Activated CD4-positive, alpha-beta T cell treated with anti-CD3 and anti-CD28 coated beads, Interleukin-2, amount 10 ng/mL, durations not matched to agents 7 days and 5 days (primary cell): Measurements from ENCODE around the gene CFAP70. TPM values are rescaled to one million over a fixed set of nuclear protein-coding genes. Genes with fewer than 3 reads are reported as not detected.

Source experiments
- CTCF ChIA-PET: fragments of 350-600 bp; sonication (Branson Sonifier 250); formaldehyde crosslinking; loops from one replicate; lab custom pipeline; 2021; ENCODE audit warnings: antibody characterized with exemption; lab: Charles Lee
- POLR2A ChIA-PET: fragments of 350-600 bp; sonication (Branson Sonifier 250); formaldehyde crosslinking; loops from one replicate; lab custom pipeline; 2021; ENCODE audit warnings: antibody characterized with exemption; lab: Charles Lee
- DNase-seq: peaks from one replicate; pipeline ENCODE4 v3.0.0-alpha.2; 2020
- H3K27ac Mint-ChIP-seq: one replicate; pipeline ENCODE4 v1.8.0; 2021; ENCODE audit warnings: mild to moderate bottlenecking, moderate library complexity, mixed read lengths
- H3K27me3 Mint-ChIP-seq: one replicate; pipeline ENCODE4 v1.8.0; 2021; ENCODE audit warnings: mixed read lengths
- H3K36me3 Mint-ChIP-seq: one replicate; pipeline ENCODE4 v1.8.0; 2021; ENCODE audit warnings: low read depth, mixed read lengths
- H3K4me1 Mint-ChIP-seq: one replicate; pipeline ENCODE4 v1.8.0; 2021; ENCODE audit warnings: mixed read lengths
- H3K4me3 Mint-ChIP-seq: one replicate; pipeline ENCODE4 v1.8.0; 2021; ENCODE audit warnings: mild to moderate bottlenecking, moderate library complexity, mixed read lengths
- H3K9me3 Mint-ChIP-seq: one replicate; pipeline ENCODE4 v1.8.0; 2021; ENCODE audit warnings: mixed read lengths
- total RNA-seq, 2 experiments: library from RNA; stranded (reverse); gene quantifications; one replicate each; pipeline ENCODE4 v1.2.3, GENCODE V29; 2021

CFAP70 gene
- total RNA-seq, 2 experiments from 2014 or later: 0.57 to 0.75 TPM

DNA sequence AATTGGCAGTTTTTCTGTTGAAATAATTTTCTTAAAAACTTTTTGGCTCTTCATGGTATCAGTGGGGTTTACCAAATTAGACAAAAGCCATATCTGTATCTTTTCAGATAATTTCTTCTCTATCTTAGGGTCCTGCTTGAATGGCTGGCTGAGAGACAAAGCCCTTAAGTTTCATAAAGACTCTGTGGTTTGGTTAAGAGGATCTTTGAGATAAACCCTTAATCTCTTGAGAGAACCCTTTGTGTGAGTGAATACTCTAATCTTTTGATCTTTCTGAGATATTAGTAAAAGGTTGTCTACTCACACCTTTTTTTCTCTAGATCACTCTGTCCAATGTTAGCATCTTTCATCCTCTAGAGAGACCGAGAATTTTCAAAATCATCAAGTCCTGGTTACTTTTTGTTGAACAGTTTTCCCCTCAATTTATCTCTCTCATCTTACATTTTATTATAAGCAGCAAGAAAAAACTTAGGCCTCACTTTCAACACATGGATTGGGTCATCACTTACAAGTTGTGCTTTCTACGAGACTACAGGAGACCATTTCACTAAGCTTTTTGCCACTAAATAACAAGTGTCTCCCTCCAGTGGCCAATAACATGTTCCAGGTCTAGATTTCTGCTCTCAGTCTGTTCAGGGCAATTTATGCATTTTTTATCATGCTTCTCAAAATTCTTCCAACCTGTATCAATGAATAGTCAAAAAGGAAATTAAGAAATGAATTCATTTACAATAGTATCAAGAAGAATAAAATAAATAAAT lies 140.1 kb downstream of the CFAP70 start:
- Mint-ChIP-seq H3K4me3 (no peak overlapping the region), H3K36me3 (peaks cover 45% of the 10 kb centered on the region), H3K27ac (no peak overlapping the region), H3K9me3 (peaks cover 6% of the 10 kb centered on the region), H3K27me3 (no peaks in the 10 kb centered on the region), H3K4me1 (no peaks in the 10 kb centered on the region)
- POLR2A ChIA-PET: no interaction called here
- no peak for DNase-seq
- CTCF ChIA-PET: no interaction called here

DNA sequence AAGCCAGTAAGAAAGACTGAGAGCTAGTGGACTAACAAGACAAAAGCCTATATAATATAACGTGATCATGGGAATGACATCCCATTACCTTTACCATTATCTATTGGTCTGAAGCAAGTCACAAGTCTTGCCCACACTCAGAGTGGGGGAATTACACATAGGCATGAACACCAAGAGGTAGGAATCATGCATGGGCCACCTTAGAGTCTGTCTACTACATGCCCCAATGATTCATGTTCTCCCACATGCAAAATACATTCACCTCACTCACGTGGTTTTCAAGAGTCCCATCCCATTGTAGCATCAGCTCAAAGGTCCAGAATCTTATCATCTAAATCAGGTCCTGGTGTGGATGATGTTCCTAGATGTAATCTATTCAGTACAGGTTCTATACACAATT lies 141.0 kb downstream of the CFAP70 start:
- Mint-ChIP-seq H3K4me1 (no peaks in the 10 kb centered on the region), H3K9me3 (peaks cover 6% of the 10 kb centered on the region), H3K27ac (no peak overlapping the region), H3K36me3 (peaks cover 45% of the 10 kb centered on the region), H3K27me3 (no peaks in the 10 kb centered on the region), H3K4me3 (no peak overlapping the region)
- ChIA-PET CTCF (interaction anchor here (0.6 kb wide), 1 partner anchor 60 kb away, joined by 3 read pairs; no protein-coding TSS in a partner anchor), POLR2A (no interaction called here)
- DNase-seq: no peak

GRCh38 chr10:73215749-73216148 lies 142.9 kb downstream of the CFAP70 start:
- ChIA-PET CTCF (no interaction called here), POLR2A (no interaction called here)
- H3K4me3 Mint-ChIP-seq: no peak overlapping the region
- H3K36me3 Mint-ChIP-seq: peaks cover 48% of the 10 kb centered on the region
- H3K4me1 Mint-ChIP-seq: no peaks in the 10 kb centered on the region
- peaks cover 6% of the 10 kb centered on the region for H3K9me3 Mint-ChIP-seq
- H3K27ac Mint-ChIP-seq: no peak overlapping the region
- no peaks in the 10 kb centered on the region for H3K27me3 Mint-ChIP-seq
- DNase-seq: no peak

DNA sequence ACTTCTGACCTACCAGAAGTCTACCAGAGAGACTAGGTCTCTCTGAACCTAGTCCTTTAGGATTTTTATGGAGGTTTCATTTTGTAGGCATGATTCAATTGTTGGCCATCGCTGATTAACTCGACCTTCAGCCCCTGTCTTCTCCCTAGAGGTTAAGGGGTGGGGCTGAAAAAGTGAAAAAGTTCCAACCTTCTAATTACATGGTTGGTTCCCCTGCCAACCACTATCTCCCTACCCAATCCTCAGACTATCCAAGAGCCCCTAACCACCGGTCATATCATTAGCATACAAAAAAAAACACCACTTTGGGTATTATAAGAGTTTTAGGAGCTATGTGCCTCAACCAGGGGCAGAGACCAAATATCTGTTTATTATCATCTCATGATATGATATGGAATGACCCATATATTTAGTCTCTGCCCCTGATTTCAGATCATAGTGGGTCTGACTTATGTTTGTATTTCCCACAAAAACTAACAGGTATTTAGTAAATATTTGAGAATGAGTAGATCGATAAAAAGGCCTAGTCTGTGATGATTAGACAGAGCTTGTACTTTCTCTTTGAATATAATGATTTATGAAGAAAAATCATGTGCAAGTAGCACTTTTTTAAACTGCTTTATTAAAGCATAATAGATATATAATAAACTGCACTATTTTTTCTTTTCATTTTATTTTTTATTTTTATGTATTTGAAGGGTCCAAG lies 147.4 kb downstream of the CFAP70 start:
- no peak overlapping the region for H3K4me3 Mint-ChIP-seq
- H3K4me1 Mint-ChIP-seq: no peaks in the 10 kb centered on the region
- peaks cover 3% of the 10 kb centered on the region for H3K9me3 Mint-ChIP-seq
- POLR2A ChIA-PET: no interaction called here
- no peaks in the 10 kb centered on the region for H3K27me3 Mint-ChIP-seq
- DNase-seq: no peak
- H3K36me3 Mint-ChIP-seq: peaks cover 24% of the 10 kb centered on the region
- no peak overlapping the region for H3K27ac Mint-ChIP-seq
- CTCF ChIA-PET: no interaction called here

DNA sequence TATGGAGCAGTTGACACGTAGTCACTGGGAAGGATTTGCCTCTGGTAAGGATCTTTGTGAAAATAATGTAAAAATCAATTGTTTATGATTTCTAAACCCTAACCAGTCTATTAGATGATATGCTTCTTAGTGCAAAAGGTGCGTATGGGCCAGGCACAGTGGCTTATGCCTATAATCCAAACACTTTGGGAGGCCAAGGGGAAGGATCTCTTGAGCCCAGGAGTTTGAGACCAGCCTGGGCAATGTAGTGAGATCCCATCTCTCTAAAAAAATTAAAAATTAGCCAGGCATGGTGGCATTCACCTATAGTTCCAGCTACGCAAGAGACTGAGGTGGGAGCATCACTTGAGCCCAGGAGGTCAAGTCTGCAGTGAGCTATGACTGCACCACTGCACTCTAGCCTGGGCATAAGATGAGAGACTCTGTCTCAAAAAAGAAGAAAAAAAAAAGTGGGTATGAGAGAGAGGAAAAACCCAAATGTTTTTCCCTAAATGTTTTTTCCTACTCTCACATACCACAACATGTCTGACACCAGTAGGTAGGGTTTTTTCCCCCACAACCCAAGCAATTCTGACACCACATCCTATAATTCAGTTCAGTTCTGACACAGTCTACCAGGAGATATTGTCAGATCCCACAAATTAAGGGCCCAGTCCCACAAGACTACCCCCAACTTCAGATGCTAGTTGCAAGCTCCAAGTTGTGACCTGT lies 148.1 kb downstream of the CFAP70 start:
- POLR2A ChIA-PET: no interaction called here
- no peak overlapping the region for H3K27ac Mint-ChIP-seq

GRCh38 chr10:73209705-73210104 lies 149.0 kb downstream of the CFAP70 start:
- H3K27ac Mint-ChIP-seq: no peak overlapping the region
- peaks cover 19% of the 10 kb centered on the region for H3K36me3 Mint-ChIP-seq
- H3K9me3 Mint-ChIP-seq: no peaks in the 10 kb centered on the region
- ChIA-PET POLR2A (no interaction called here), CTCF (interaction anchor here (0.6 to 0.7 kb wide), 3 partner anchors 276 to 1133 kb away, joined by 3 read pairs; no protein-coding TSS in a partner anchor)
- no peaks in the 10 kb centered on the region for H3K27me3 Mint-ChIP-seq
- H3K4me3 Mint-ChIP-seq: no peak overlapping the region
- no peak for DNase-seq
- no peaks in the 10 kb centered on the region for H3K4me1 Mint-ChIP-seq

More for the DNA sequence above, 148.1 kb downstream of the CFAP70 start:
- H3K9me3 Mint-ChIP-seq: no peaks in the 10 kb centered on the region
- CTCF ChIA-PET: no interaction called here
- H3K27me3 Mint-ChIP-seq: no peaks in the 10 kb centered on the region
- no peak for DNase-seq
- H3K4me3 Mint-ChIP-seq: no peak overlapping the region
- no peaks in the 10 kb centered on the region for H3K4me1 Mint-ChIP-seq
- peaks cover 21% of the 10 kb centered on the region for H3K36me3 Mint-ChIP-seq

- Mint-ChIP-seq H3K27me3 (no peaks in the 10 kb centered on the region), H3K27ac (no peak overlapping the region), H3K9me3 (no peaks in the 10 kb centered on the region), H3K4me3 (no peak overlapping the region), H3K4me1 (no peaks in the 10 kb centered on the region), H3K36me3 (peaks cover 8% of the 10 kb centered on the region)
- DNase-seq: no peak
- ChIA-PET POLR2A (interaction anchor here (0.5 kb wide), 1 partner anchor 1309 kb away, joined by 3 read pairs; no protein-coding TSS in a partner anchor), CTCF (interaction anchor here (0.6 to 0.9 kb wide), 2 partner anchors 26 kb away, joined by 3 read pairs; no protein-coding TSS in a partner anchor)
Measured at GRCh38 chr10:73207883-73208282, 150.8 kb downstream of the CFAP70 start.

- H3K27me3 Mint-ChIP-seq: no peaks in the 10 kb centered on the region
- H3K4me1 Mint-ChIP-seq: no peaks in the 10 kb centered on the region
- POLR2A ChIA-PET: no interaction called here
Measured at GRCh38 chr10:73206385-73206784, 152.3 kb downstream of the CFAP70 start.

GRCh38 chr10:73205890-73206289 lies 152.8 kb downstream of the CFAP70 start:
- no peak overlapping the region for H3K4me3 Mint-ChIP-seq
- CTCF ChIA-PET: no interaction called here
- H3K27me3 Mint-ChIP-seq: no peaks in the 10 kb centered on the region
- no peaks in the 10 kb centered on the region for H3K9me3 Mint-ChIP-seq
- no peak overlapping the region for H3K27ac Mint-ChIP-seq
- POLR2A ChIA-PET: no interaction called here
- no peak for DNase-seq
- no peaks in the 10 kb centered on the region for H3K4me1 Mint-ChIP-seq
- peaks cover 5% of the 10 kb centered on the region for H3K36me3 Mint-ChIP-seq

More at GRCh38 chr10:73206385-73206784, 152.3 kb downstream of the CFAP70 start:
- Mint-ChIP-seq H3K36me3 (peaks cover 8% of the 10 kb centered on the region), H3K9me3 (no peaks in the 10 kb centered on the region), H3K27ac (no peak overlapping the region), H3K4me3 (no peak overlapping the region)
- CTCF ChIA-PET: no interaction called here
- DNase-seq: no peak

DNA sequence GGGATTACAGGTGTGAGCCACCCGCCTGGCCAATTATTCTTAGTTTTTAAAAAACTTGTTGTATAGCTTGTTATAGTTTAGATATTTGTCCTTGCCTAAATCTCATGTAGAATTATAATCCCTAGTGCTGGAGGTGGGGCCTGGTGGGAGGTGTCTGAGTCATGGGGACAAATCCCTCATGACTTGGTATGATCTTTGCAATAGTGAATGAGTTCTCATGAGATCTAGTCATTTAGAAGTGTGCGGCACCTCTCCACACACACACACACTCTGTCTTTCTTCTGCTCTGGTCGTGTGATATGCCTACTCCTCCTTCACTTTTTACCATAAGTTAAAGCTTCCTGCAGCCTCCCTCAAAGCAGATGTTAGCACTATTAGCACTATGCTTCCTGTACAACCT lies 153.6 kb downstream of the CFAP70 start:
- POLR2A ChIA-PET: no interaction called here
- no peak overlapping the region for H3K27ac Mint-ChIP-seq
- H3K36me3 Mint-ChIP-seq: peaks cover 7% of the 10 kb centered on the region
- no peaks in the 10 kb centered on the region for H3K4me1 Mint-ChIP-seq
- CTCF ChIA-PET: interaction anchor here (1.1 kb wide), 1 partner anchor 82 kb away, joined by 3 read pairs; no protein-coding TSS in a partner anchor
- no peaks in the 10 kb centered on the region for H3K9me3 Mint-ChIP-seq
- no peaks in the 10 kb centered on the region for H3K27me3 Mint-ChIP-seq
- DNase-seq: no peak
- no peak overlapping the region for H3K4me3 Mint-ChIP-seq
